ENCODE data around the gene AGAP3.

The AGAP3 gene

GRCh38 chr7:151062399-151063211 lies 23.7 kb upstream of the AGAP3 start:
- Mint-ChIP-seq H3K4me3 (no peak overlapping the region), H3K9me3 (no peaks in the 10 kb centered on the region), H3K36me3 (peaks cover 19% of the 10 kb centered on the region), H3K27ac (no peak overlapping the region), H3K27me3 (no peaks in the 10 kb centered on the region), H3K4me1 (peaks cover 37% of the 10 kb centered on the region)
- ATAC-seq: no peak

GRCh38 chr7:151063212-151063561 lies 23.1 kb upstream of the AGAP3 start:
- no peak overlapping the region for H3K27ac Mint-ChIP-seq
- H3K27me3 Mint-ChIP-seq: no peaks in the 10 kb centered on the region

GRCh38 chr7:151064454-151064853 lies 21.8 kb upstream of the AGAP3 start:
- Mint-ChIP-seq H3K36me3 (peaks cover 33% of the 10 kb centered on the region), H3K27me3 (no peaks in the 10 kb centered on the region), H3K4me1 (peaks cover 25% of the 10 kb centered on the region), H3K27ac (no peak overlapping the region), H3K9me3 (no peaks in the 10 kb centered on the region), H3K4me3 (no peak overlapping the region)
- no peak for ATAC-seq

More at GRCh38 chr7:151063212-151063561, 23.1 kb upstream of the AGAP3 start:
- Mint-ChIP-seq H3K9me3 (no peaks in the 10 kb centered on the region), H3K4me1 (peaks cover 36% of the 10 kb centered on the region), H3K36me3 (peaks cover 25% of the 10 kb centered on the region), H3K4me3 (no peak overlapping the region)
- no peak for ATAC-seq

- H3K9me3 Mint-ChIP-seq: no peaks in the 10 kb centered on the region
- no peak overlapping the region for H3K27ac Mint-ChIP-seq
- no peak overlapping the region for H3K4me3 Mint-ChIP-seq
- no peak for ATAC-seq
- peaks cover 24% of the 10 kb centered on the region for H3K4me1 Mint-ChIP-seq
- peaks cover 39% of the 10 kb centered on the region for H3K36me3 Mint-ChIP-seq
- no peaks in the 10 kb centered on the region for H3K27me3 Mint-ChIP-seq
These were observed 21.3 kb upstream of the AGAP3 start for GRCh38 chr7:151064993-151065392.

- peaks cover 19% of the 10 kb centered on the region for H3K4me1 Mint-ChIP-seq
- peaks cover 44% of the 10 kb centered on the region for H3K36me3 Mint-ChIP-seq
- H3K9me3 Mint-ChIP-seq: no peaks in the 10 kb centered on the region
- ATAC-seq: no peak
- H3K4me3 Mint-ChIP-seq: no peak overlapping the region
- H3K27ac Mint-ChIP-seq: no peak overlapping the region
- H3K27me3 Mint-ChIP-seq: no peaks in the 10 kb centered on the region
These were observed 20.8 kb upstream of the AGAP3 start for GRCh38 chr7:151065516-151065915.

GRCh38 chr7:151066273-151066974 lies 19.9 kb upstream of the AGAP3 start:
- no peaks in the 10 kb centered on the region for H3K27me3 Mint-ChIP-seq
- H3K27ac Mint-ChIP-seq: no peak overlapping the region
- no peak overlapping the region for H3K4me3 Mint-ChIP-seq
- peak; percentile 25 for ATAC-seq
- H3K36me3 Mint-ChIP-seq: peaks cover 51% of the 10 kb centered on the region
- no peaks in the 10 kb centered on the region for H3K9me3 Mint-ChIP-seq
- peaks cover 10% of the 10 kb centered on the region for H3K4me1 Mint-ChIP-seq

- H3K27ac Mint-ChIP-seq: no peak overlapping the region
- H3K9me3 Mint-ChIP-seq: no peaks in the 10 kb centered on the region
- no peaks in the 10 kb centered on the region for H3K27me3 Mint-ChIP-seq
- H3K4me1 Mint-ChIP-seq: peaks cover 4% of the 10 kb centered on the region
- peaks cover 63% of the 10 kb centered on the region for H3K36me3 Mint-ChIP-seq
- H3K4me3 Mint-ChIP-seq: no peak overlapping the region
- ATAC-seq: no peak
These were observed 18.1 kb upstream of the AGAP3 start for GRCh38 chr7:151068069-151068773.

GRCh38 chr7:151069841-151070573 lies 16.3 kb upstream of the AGAP3 start:
- Mint-ChIP-seq H3K27me3 (no peaks in the 10 kb centered on the region), H3K9me3 (no peaks in the 10 kb centered on the region), H3K36me3 (peaks cover 62% of the 10 kb centered on the region), H3K27ac (no peak overlapping the region), H3K4me1 (peaks cover 4% of the 10 kb centered on the region), H3K4me3 (no peak overlapping the region)
- ATAC-seq: no peak

- Mint-ChIP-seq H3K4me3 (no peak overlapping the region), H3K4me1 (peaks cover under 1% of the 10 kb centered on the region), H3K9me3 (no peaks in the 10 kb centered on the region), H3K27ac (no peak overlapping the region), H3K27me3 (no peaks in the 10 kb centered on the region), H3K36me3 (peaks cover 63% of the 10 kb centered on the region)
- no peak for ATAC-seq
These were observed 15.7 kb upstream of the AGAP3 start for GRCh38 chr7:151070574-151070960.

- H3K4me3 Mint-ChIP-seq: no peak overlapping the region
- no peaks in the 10 kb centered on the region for H3K27me3 Mint-ChIP-seq
- peaks cover 68% of the 10 kb centered on the region for H3K36me3 Mint-ChIP-seq
- no peaks in the 10 kb centered on the region for H3K9me3 Mint-ChIP-seq
- no peaks in the 10 kb centered on the region for H3K4me1 Mint-ChIP-seq
- H3K27ac Mint-ChIP-seq: no peak overlapping the region
- no peak for ATAC-seq
These were observed 15.0 kb upstream of the AGAP3 start for GRCh38 chr7:151071032-151071866.

GRCh38 chr7:151073990-151074389 lies 12.3 kb upstream of the AGAP3 start:
- Mint-ChIP-seq H3K27ac (no peak overlapping the region), H3K36me3 (peaks cover 57% of the 10 kb centered on the region), H3K4me1 (peaks cover 17% of the 10 kb centered on the region), H3K27me3 (no peaks in the 10 kb centered on the region), H3K4me3 (no peak overlapping the region), H3K9me3 (no peaks in the 10 kb centered on the region)
- no peak for ATAC-seq

- no peak for ATAC-seq
- peaks cover 27% of the 10 kb centered on the region for H3K4me1 Mint-ChIP-seq
- peaks cover 46% of the 10 kb centered on the region for H3K36me3 Mint-ChIP-seq
- no peaks in the 10 kb centered on the region for H3K9me3 Mint-ChIP-seq
- H3K27ac Mint-ChIP-seq: no peak overlapping the region
- no peak overlapping the region for H3K4me3 Mint-ChIP-seq
- H3K27me3 Mint-ChIP-seq: no peaks in the 10 kb centered on the region
These were observed 11.2 kb upstream of the AGAP3 start for GRCh38 chr7:151074817-151075661.

GRCh38 chr7:151075662-151075971 lies 10.7 kb upstream of the AGAP3 start:
- ATAC-seq: no peak

GRCh38 chr7:151075978-151076426 lies 10.3 kb upstream of the AGAP3 start:
- H3K4me3 Mint-ChIP-seq: no peak overlapping the region
- no peaks in the 10 kb centered on the region for H3K27me3 Mint-ChIP-seq
- no peaks in the 10 kb centered on the region for H3K9me3 Mint-ChIP-seq
- no peak for ATAC-seq
- H3K4me1 Mint-ChIP-seq: peaks cover 28% of the 10 kb centered on the region
- H3K27ac Mint-ChIP-seq: no peak overlapping the region
- peaks cover 37% of the 10 kb centered on the region for H3K36me3 Mint-ChIP-seq

More at GRCh38 chr7:151075662-151075971, 10.7 kb upstream of the AGAP3 start:
- Mint-ChIP-seq H3K4me1 (peaks cover 28% of the 10 kb centered on the region), H3K9me3 (no peaks in the 10 kb centered on the region), H3K36me3 (peaks cover 41% of the 10 kb centered on the region), H3K27ac (no peak overlapping the region), H3K27me3 (no peaks in the 10 kb centered on the region), H3K4me3 (no peak overlapping the region)

All from stimulated activated memory B cell treated with anti-CD40 and anti-IgM and Interleukin-4, amounts not matched to agents 10 μg/mL and 1 μg/mL and 100 μg/mL, for 72 hours (primary cell).